SJCRH30 (cell line): Measurements from ENCODE around the gene TNS4. TPM values are rescaled to one million over a fixed set of nuclear protein-coding genes. Genes with fewer than 3 reads are reported as not detected.

Source experiments
- DNase-seq, 2 experiments: peaks; one replicate each; pipeline ENCODE4 v3.0.0-alpha.2; 2015 to 2020
- H3K27ac ChIP-seq: fragments of 250-450 bp; sonication (Bioruptor Pico); 2 replicates; pipeline ENCODE4 v1.5.1; 2020; ENCODE audit warnings: mild to moderate bottlenecking, moderate library complexity
- H3K27me3 ChIP-seq: fragments of 250-450 bp; sonication (Bioruptor Pico); 2 replicates; pipeline ENCODE4 v1.5.1; 2020; ENCODE audit warnings: mild to moderate bottlenecking, moderate library complexity
- H3K36me3 ChIP-seq: fragments of 250-450 bp; sonication (Bioruptor Pico); 2 replicates; pipeline ENCODE4 v1.5.1; 2020; ENCODE audit warnings: mild to moderate bottlenecking, moderate library complexity
- H3K4me1 ChIP-seq: fragments of 250-450 bp; sonication (Bioruptor Pico); 2 replicates; pipeline ENCODE4 v1.5.1; 2020; ENCODE audit warnings: mild to moderate bottlenecking, moderate library complexity
- H3K4me3 ChIP-seq: fragments of 250-450 bp; sonication (Bioruptor Pico); 2 replicates; pipeline ENCODE4 v1.5.1; 2020; ENCODE audit warnings: mild to moderate bottlenecking, moderate library complexity
- H3K9me3 ChIP-seq: fragments of 250-450 bp; sonication (Bioruptor Pico); replicated peaks from 2 replicates; pipeline ENCODE4 v1.5.1; 2020; ENCODE audit warnings: mild to moderate bottlenecking, moderate library complexity
- total RNA-seq: library from RNA; depleted of rRNA; stranded (reverse); fragments of >200 nt; shearing (Covaris generic); gene quantifications from 2 replicates; pipeline ENCODE4 v1.2.3, GENCODE V29; 2014

Gene TNS4
- total RNA-seq, 1 experiment from 2014 or later, result not detected

DNA sequence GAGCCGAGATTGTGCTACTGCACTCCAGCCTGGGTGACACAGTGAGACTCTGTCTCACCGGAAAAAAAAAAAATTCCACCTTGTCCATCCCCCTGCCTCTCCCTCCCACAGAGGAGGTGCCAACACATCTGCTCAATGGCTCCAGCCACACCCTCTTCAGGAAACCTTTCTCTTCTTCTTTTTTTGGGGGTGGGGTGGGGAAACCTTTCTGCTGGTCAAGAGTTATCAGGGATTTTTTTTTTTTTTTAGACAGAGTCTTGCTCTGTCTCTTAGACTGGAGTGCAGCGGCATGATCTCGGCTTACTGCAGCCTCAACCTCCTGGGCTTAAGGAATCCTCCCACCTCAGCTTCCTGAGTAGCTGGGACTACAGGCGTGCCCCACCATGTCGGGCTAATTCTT is 18.7 kb downstream of the TNS4 start:
- Histone ChIP-seq H3K4me1 (peaks cover 8% of the 10 kb centered on the region), H3K27ac (no peak overlapping the region), H3K9me3 (no peaks in the 10 kb centered on the region), H3K4me3 (no peak overlapping the region), H3K27me3 (no peaks in the 10 kb centered on the region), H3K36me3 (no peaks in the 10 kb centered on the region)
- no peak for DNase-seq

GRCh38 chr17:40481106-40481505 is 20.3 kb downstream of the TNS4 start:
- Histone ChIP-seq H3K4me3 (no peak overlapping the region), H3K4me1 (peaks cover 8% of the 10 kb centered on the region), H3K27ac (no peak overlapping the region), H3K27me3 (no peaks in the 10 kb centered on the region), H3K9me3 (no peaks in the 10 kb centered on the region), H3K36me3 (no peaks in the 10 kb centered on the region)
- DNase-seq, result no peak

GRCh38 chr17:40480501-40481003 is 20.9 kb downstream of the TNS4 start:
- H3K27ac ChIP-seq, result no peak overlapping the region
- no peaks in the 10 kb centered on the region for H3K9me3 ChIP-seq
- DNase-seq, result no peak
- no peak overlapping the region for H3K4me3 ChIP-seq
- no peaks in the 10 kb centered on the region for H3K27me3 ChIP-seq
- H3K4me1 ChIP-seq, result peaks cover 3% of the 10 kb centered on the region; the same call in 1 of the 2 replicates
- H3K36me3 ChIP-seq, result no peaks in the 10 kb centered on the region

DNA sequence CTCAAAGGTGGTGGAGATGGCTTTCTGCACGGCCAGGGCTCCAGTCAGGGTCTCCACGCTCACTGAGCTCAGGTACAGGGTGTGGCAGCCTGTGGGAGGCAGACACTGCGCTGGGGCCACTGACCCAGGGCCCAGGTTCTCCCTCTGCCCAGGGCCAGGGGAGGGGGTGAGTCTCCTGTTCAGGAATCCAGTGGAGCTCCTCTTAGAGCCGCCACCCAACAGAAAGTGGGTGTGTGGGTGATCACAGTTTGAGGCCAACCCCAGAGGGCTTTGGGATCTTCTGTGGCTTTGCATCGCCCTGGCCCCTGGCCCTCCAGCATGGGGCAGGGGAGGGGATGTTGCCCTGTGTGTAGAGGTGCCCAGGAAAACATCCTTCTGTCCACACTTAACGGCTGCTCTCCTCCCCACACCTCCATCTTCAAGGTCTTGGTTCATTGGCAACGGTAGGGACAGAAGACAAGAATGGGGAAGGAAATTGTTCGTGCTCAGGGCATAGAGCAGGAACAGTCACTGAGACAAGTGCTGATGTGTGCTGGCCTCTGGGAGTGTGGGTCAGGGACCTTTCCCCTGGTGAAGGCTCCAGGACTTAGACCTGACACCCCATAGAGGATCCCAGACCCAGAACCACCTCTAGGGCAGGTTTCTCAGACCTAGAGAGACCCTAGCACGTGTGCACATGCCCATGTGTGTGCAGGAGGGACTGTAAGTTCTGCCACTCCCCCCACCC is 21.5 kb downstream of the TNS4 start:
- no peak for DNase-seq
- no peak overlapping the region for H3K27ac ChIP-seq
- no peaks in the 10 kb centered on the region for H3K27me3 ChIP-seq
- no peak overlapping the region for H3K4me3 ChIP-seq
- H3K36me3 ChIP-seq, result no peaks in the 10 kb centered on the region
- H3K9me3 ChIP-seq, result no peaks in the 10 kb centered on the region
- no peaks in the 10 kb centered on the region for H3K4me1 ChIP-seq

DNA sequence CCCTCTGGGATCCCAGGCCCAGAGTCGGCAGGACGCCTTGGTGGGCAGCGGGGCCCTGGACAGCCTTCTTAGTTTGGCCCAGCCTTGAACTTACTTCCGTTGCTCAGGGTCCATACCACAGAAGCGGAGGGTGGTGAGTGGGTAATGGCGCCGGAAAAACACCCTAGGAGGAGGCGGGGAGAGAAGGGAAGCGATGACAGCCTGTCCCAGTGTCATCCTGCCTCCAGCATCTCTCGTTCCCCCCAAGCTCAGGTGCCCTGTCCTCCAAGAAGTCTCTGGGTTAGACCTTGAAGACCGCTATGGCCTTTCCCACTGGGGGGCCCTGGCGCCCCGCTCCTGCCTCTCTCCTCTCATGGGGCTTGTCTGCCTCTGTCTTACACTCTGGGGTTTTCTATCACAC is 22.9 kb downstream of the TNS4 start:
- Histone ChIP-seq H3K27me3 (no peaks in the 10 kb centered on the region), H3K27ac (no peak overlapping the region), H3K9me3 (no peaks in the 10 kb centered on the region), H3K4me1 (no peaks in the 10 kb centered on the region), H3K4me3 (no peak overlapping the region), H3K36me3 (no peaks in the 10 kb centered on the region)
- DNase-seq, result no peak

DNA sequence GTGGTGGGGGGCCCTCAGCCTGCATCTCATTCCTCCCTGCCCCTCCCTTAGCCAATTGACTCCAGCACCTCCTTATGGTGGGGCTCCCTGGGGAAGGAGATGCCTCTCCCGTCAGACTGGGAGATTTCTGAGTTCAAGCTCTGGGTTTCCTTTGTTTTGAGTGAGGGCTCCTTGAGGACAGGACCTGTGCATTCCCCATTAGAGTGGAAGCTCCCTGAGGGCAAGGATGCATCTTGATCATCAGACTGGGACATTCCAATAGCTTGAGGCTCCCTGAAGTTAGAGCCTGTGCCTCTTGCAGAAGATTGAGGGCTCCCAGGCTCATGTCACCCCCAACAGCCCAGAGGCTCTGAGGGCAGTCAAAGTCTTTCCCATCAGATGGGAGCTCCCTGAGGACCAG is 23.6 kb downstream of the TNS4 start:
- no peak for DNase-seq
- Histone ChIP-seq H3K4me1 (no peaks in the 10 kb centered on the region), H3K4me3 (no peak overlapping the region), H3K27ac (no peak overlapping the region), H3K36me3 (no peaks in the 10 kb centered on the region), H3K27me3 (no peaks in the 10 kb centered on the region), H3K9me3 (no peaks in the 10 kb centered on the region; the same call in 1 of the 2 replicates)

- H3K27ac ChIP-seq, result no peak overlapping the region
- H3K27me3 ChIP-seq, result no peaks in the 10 kb centered on the region
- no peaks in the 10 kb centered on the region; the same call in 1 of the 2 replicates for H3K9me3 ChIP-seq
- no peak for DNase-seq
- no peak overlapping the region for H3K4me3 ChIP-seq
- no peaks in the 10 kb centered on the region for H3K36me3 ChIP-seq
- no peaks in the 10 kb centered on the region for H3K4me1 ChIP-seq
Observed at GRCh38 chr17:40475234-40475908, 26.1 kb downstream of the TNS4 start.

GRCh38 chr17:40474419-40475002 is 26.9 kb downstream of the TNS4 start:
- Histone ChIP-seq H3K27ac (no peak overlapping the region), H3K27me3 (no peaks in the 10 kb centered on the region), H3K36me3 (no peaks in the 10 kb centered on the region), H3K4me3 (no peak overlapping the region), H3K4me1 (no peaks in the 10 kb centered on the region), H3K9me3 (no peaks in the 10 kb centered on the region; the same call in 1 of the 2 replicates)
- no peak for DNase-seq

DNA sequence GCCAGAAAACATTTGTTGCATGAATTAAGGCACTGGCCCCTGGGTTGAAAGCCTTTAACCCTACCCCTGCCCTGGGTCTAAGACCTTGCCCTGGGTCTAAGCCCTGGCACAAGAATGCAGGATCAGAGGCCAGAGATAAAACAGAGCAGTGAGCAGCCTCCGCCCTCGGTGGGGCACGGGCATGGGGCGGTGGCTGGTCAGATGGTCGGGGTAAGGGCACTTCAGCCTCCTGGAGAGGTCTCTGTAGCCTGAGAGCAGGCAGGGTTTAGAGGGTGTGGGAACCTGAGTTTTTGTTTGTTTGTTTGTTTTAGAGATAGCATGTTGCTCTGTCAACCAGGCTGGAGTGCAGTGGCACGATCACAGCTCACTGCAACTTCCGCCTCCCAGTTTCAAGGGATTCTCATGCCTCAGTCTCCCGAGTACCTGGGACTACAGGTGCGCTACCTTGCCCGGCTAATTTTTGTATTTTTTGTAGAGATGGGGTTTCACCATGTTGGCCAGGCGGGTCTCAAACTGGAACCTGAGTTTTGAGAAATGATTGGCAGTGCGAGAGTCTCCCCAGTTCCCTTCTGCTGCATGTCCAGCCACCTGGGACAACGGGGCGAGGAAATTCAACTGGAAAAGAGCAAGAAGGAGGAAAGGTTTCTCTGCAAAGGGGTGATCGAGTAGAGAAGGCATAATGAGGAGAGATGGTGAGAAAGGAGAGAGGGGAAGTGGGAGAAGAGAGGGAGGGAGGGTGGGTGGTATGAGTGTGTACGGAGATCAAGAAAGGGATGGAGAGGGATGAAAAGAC is 27.7 kb downstream of the TNS4 start:
- Histone ChIP-seq H3K4me3 (no peak overlapping the region), H3K9me3 (no peaks in the 10 kb centered on the region; the same call in 1 of the 2 replicates), H3K27me3 (no peaks in the 10 kb centered on the region), H3K27ac (no peak overlapping the region), H3K4me1 (no peaks in the 10 kb centered on the region), H3K36me3 (no peaks in the 10 kb centered on the region)
- no peak for DNase-seq

- DNase-seq, result no peak
- Histone ChIP-seq H3K27ac (no peak overlapping the region), H3K36me3 (no peaks in the 10 kb centered on the region), H3K4me1 (no peaks in the 10 kb centered on the region), H3K27me3 (no peaks in the 10 kb centered on the region), H3K9me3 (no peaks in the 10 kb centered on the region; the same call in 1 of the 2 replicates), H3K4me3 (no peak overlapping the region)
Observed at GRCh38 chr17:40472733-40473452, 28.5 kb downstream of the TNS4 start.

GRCh38 chr17:40471846-40472732 is 29.3 kb downstream of the TNS4 start:
- H3K4me1 ChIP-seq, result no peaks in the 10 kb centered on the region
- DNase-seq, result no peak
- H3K36me3 ChIP-seq, result no peaks in the 10 kb centered on the region
- no peak overlapping the region for H3K27ac ChIP-seq
- no peaks in the 10 kb centered on the region for H3K27me3 ChIP-seq
- no peak overlapping the region for H3K4me3 ChIP-seq
- H3K9me3 ChIP-seq, result no peaks in the 10 kb centered on the region; the same call in 1 of the 2 replicates

DNA sequence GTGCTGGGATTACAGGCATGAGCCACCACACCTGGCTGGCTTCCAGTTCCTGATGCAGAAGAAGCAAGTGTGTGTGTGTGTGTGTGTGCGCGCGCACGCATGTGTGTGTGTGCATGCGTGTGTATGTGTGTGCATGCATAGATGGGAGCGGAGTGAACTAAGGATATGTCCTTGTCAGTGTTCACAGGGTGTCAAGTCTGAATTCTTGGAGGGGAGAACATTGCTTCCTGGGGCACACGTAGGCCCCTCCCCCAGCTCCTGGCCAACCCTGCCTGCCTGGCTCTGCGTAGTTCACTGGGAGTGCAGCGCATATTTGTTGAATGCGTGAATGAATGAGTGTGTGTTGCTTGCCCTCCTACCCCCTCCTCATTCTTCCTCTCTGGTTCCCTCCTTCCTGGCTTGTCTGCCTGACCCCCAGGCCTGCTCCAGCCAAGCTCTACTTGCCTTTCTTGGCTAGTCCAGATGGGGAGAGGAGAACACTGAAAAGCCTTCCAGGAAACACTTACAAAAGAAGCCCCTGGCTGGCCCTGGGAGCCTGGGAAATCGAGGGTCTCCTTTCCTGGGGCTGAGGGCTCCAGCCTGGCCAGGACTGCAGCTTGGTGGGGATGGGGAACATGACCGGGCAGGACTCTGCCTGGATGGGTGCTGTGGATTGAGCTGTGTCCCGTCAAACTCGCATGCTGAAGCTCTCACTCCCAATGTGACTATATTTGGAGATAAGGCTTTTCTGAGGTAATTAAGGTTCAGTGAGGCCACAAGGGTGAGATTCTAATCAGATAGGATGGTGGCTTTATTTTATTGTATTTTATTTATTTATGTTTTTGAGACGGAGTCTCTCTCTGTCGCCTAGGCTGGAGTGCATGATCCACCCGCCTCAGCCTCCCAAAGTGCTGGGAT is 30.2 kb downstream of the TNS4 start:
- no peak for DNase-seq
- no peak overlapping the region for H3K4me3 ChIP-seq
- no peaks in the 10 kb centered on the region for H3K27me3 ChIP-seq
- no peaks in the 10 kb centered on the region; the same call in 1 of the 2 replicates for H3K9me3 ChIP-seq
- H3K36me3 ChIP-seq, result no peaks in the 10 kb centered on the region
- H3K4me1 ChIP-seq, result no peaks in the 10 kb centered on the region
- no peak overlapping the region for H3K27ac ChIP-seq
